ENCODE data around the gene SMARCC2. TPM values are rescaled to one million over a fixed set of nuclear protein-coding genes. Genes with fewer than 3 reads are reported as not detected.

Gene SMARCC2
- polyA plus RNA-seq, 3 donors, result 21.4 to 53.8 (median 48.7) TPM

GRCh38 chr12:56117082-56117706 is 72.1 kb downstream of the SMARCC2 start:
- H3K27ac ChIP-seq (ENCODE audit: low read depth, low read length), result peak overlapping the region; percentile 93

GRCh38 chr12:56116267-56117081 is 72.8 kb downstream of the SMARCC2 start, which contains the start of gene RPL41:
RPL41 (plus strand) TSS chr12:56116633.
- 0 to 1% (median 0%) methylated on average over 34 of the region's 34 CpGs for WGBS, 3 donors
- H3K27ac ChIP-seq (ENCODE audit: low read depth, low read length), result peak within 1 kb of the TSS; percentile 93

More at GRCh38 chr12:56117082-56117706, 72.1 kb downstream of the SMARCC2 start:
- WGBS, 3 donors, result 3% methylated on average over 11 to 12 of the region's 16 CpGs

- H3K27ac ChIP-seq (ENCODE audit: low read depth, low read length), result no peak overlapping the region
- WGBS, 3 donors, result 24 to 51% (median 41%) methylated on average over 10 of the region's 10 CpGs
Measured at GRCh38 chr12:56115329-56115728, 74.0 kb downstream of the SMARCC2 start.

GRCh38 chr12:56114084-56114483 is 75.2 kb downstream of the SMARCC2 start:
- WGBS, 3 donors, result 80 to 100% (median 100%) methylated on average over 1 of the region's 1 CpG
- H3K27ac ChIP-seq (ENCODE audit: low read depth, low read length), result no peak overlapping the region

Other genes with a start within 250 kb of the SMARCC2 start
- gene PMEL, start 223.4 kb downstream of the SMARCC2 start, polyA plus RNA-seq, result 1 to 10 TPM in 2 of 3 donors, under 1 TPM in 1; 0.42 to 2.9 (median 1.7) TPM
- 10 to 100 TPM in 2 of 3 donors, 1 to 10 TPM in 1; 9.2 to 20.8 (median 16.8) TPM for gene CDK2, start 222.7 kb downstream of the SMARCC2 start, polyA plus RNA-seq
- gene RAB5B, start 215.4 kb downstream of the SMARCC2 start, polyA plus RNA-seq, result 10 to 100 TPM; 28.5 to 66.8 (median 47.4) TPM
- gene SUOX, start 192.2 kb downstream of the SMARCC2 start, polyA plus RNA-seq, result 10 to 100 TPM in 2 of 3 donors, 1 to 10 TPM in 1; 10.0 to 27.8 (median 15.7) TPM
- 1 to 10 TPM; 1.5 to 4.9 (median 4.8) TPM for gene IKZF4, start 168.4 kb downstream of the SMARCC2 start, polyA plus RNA-seq
- 1,000 to 10,000 TPM; 1,111 to 1,459 (median 1,152) TPM for gene RPS26, start 147.6 kb downstream of the SMARCC2 start, polyA plus RNA-seq
- 10 to 100 TPM in 1 of 3 donors, 1 to 10 TPM in 2; 2.0 to 28.8 (median 4.5) TPM for gene ERBB3, start 109.3 kb downstream of the SMARCC2 start, polyA plus RNA-seq
- 100 to 1,000 TPM in 1 of 3 donors, 10 to 100 TPM in 2; 75.9 to 138 (median 83.2) TPM for gene PA2G4, start 84.9 kb downstream of the SMARCC2 start, polyA plus RNA-seq
- gene RPL41, start 72.8 kb downstream of the SMARCC2 start, polyA plus RNA-seq, result 1,000 to 10,000 TPM; 6,348 to 7,135 (median 6,380) TPM
- 1 to 10 TPM; 1.6 to 2.4 (median 1.9) TPM for gene ZC3H10, start 71.2 kb downstream of the SMARCC2 start, polyA plus RNA-seq
- gene ESYT1, start 61.2 kb downstream of the SMARCC2 start, polyA plus RNA-seq, result 100 to 1,000 TPM in 1 of 3 donors, 10 to 100 TPM in 2; 61.4 to 304 (median 94.5) TPM
- gene MYL6B, start 36.9 kb downstream of the SMARCC2 start, polyA plus RNA-seq, result 10 to 100 TPM; 15.5 to 88.5 (median 48.0) TPM
- gene MYL6, start 31.1 kb downstream of the SMARCC2 start, polyA plus RNA-seq, result 1,000 to 10,000 TPM; 1,303 to 4,064 (median 3,695) TPM
- gene RNF41, start 32.4 kb upstream of the SMARCC2 start, polyA plus RNA-seq, result 10 to 100 TPM; 15.3 to 51.7 (median 26.7) TPM
- 10 to 100 TPM; 20.9 to 22.3 (median 21.3) TPM for gene NABP2, start 34.9 kb upstream of the SMARCC2 start, polyA plus RNA-seq
- 100 to 1,000 TPM in 1 of 3 donors, 1 to 10 TPM in 1, under 1 TPM in 1; 0.31 to 209 (median 1.0) TPM for gene SLC39A5, start 40.6 kb upstream of the SMARCC2 start, polyA plus RNA-seq
- 1 to 10 TPM; 5.6 to 9.9 (median 9.7) TPM for gene ANKRD52, start 68.9 kb upstream of the SMARCC2 start, polyA plus RNA-seq
- gene COQ10A, start 77.5 kb upstream of the SMARCC2 start, polyA plus RNA-seq, result 10 to 100 TPM in 2 of 3 donors, 1 to 10 TPM in 1; 8.5 to 11.6 (median 11.1) TPM
- 100 to 1,000 TPM in 1 of 3 donors, 10 to 100 TPM in 2; 82.8 to 289 (median 83.0) TPM for gene CS, start 110.8 kb upstream of the SMARCC2 start, polyA plus RNA-seq
- gene CNPY2, start 126.5 kb upstream of the SMARCC2 start, polyA plus RNA-seq, result 10 to 100 TPM; 86.3 to 99.0 (median 95.9) TPM
- 10 to 100 TPM; 16.8 to 33.7 (median 29.8) TPM for gene PAN2, start 144.5 kb upstream of the SMARCC2 start, polyA plus RNA-seq
- 1 to 10 TPM in 1 of 3 donors, under 1 TPM in 1, not detected in 1; 0.62 to 3.1 TPM for gene IL23A, start 149.4 kb upstream of the SMARCC2 start, polyA plus RNA-seq
- 10 to 100 TPM; 32.5 to 58.4 (median 56.5) TPM for gene STAT2, start 170.6 kb upstream of the SMARCC2 start, polyA plus RNA-seq
- under 1 TPM in 1 of 3 donors, not detected in 2; 0.03 TPM for gene APOF, start 173.4 kb upstream of the SMARCC2 start, polyA plus RNA-seq

Measured in adipose tissue (tissue), 3 donors.